ENCODE results near the gene GZMH.
A peak's percentile ranks its signal among the peaks of the same experiment; 100 is the strongest.
"Not testable (repeated sequence)": the region's sequence is repeated elsewhere in the genome, so short reads cannot be mapped to it uniquely, and the experiment has no call there.

The GZMH gene

GRCh38 chr14:24609655-24610344, at the start of gene GZMH:
Gene GZMH (minus strand): TSS chr14:24609685. CDS start chr14:24609613, 72 bp downstream.
- no peak for DNase-seq

- DNase-seq: not testable (repeated sequence)
These were observed 38.9 kb upstream of the GZMH start for GRCh38 chr14:24648361-24648760.

GRCh38 chr14:24639905-24640304, 30.4 kb upstream of the GZMH start:
- DNase-seq: no peak

- DNase-seq: no peak
These were observed 29.8 kb upstream of the GZMH start for GRCh38 chr14:24639270-24639669.

- no peak for DNase-seq
These were observed 24.7 kb upstream of the GZMH start, which contains the start of gene GZMB for GRCh38 chr14:24634158-24634557. Gene GZMB (minus strand): TSS chr14:24634190. CDS start chr14:24634160, 30 bp downstream.

GRCh38 chr14:24633353-24633752, 23.9 kb upstream of the GZMH start:
- DNase-seq: no peak

- DNase-seq: no peak
These were observed 23.3 kb upstream of the GZMH start for GRCh38 chr14:24632761-24633160.

GRCh38 chr14:24632336-24632735, 22.9 kb upstream of the GZMH start:
- DNase-seq: no peak

- no peak for DNase-seq
These were observed 22.4 kb upstream of the GZMH start for GRCh38 chr14:24631749-24632335.

- DNase-seq: no peak
These were observed 21.5 kb upstream of the GZMH start for GRCh38 chr14:24630872-24631477.

- DNase-seq: no peak
These were observed 20.8 kb upstream of the GZMH start for GRCh38 chr14:24630087-24630871.

GRCh38 chr14:24629521-24629920, 20.0 kb upstream of the GZMH start:
- no peak for DNase-seq

GRCh38 chr14:24613747-24614146, 4.3 kb upstream of the GZMH start:
- DNase-seq: no peak

- no peak for DNase-seq
These were observed 3.8 kb upstream of the GZMH start for GRCh38 chr14:24613241-24613640.

- no peak for DNase-seq
These were observed 2.7 kb upstream of the GZMH start for GRCh38 chr14:24612196-24612595.

GRCh38 chr14:24607635-24608514, 1.6 kb downstream of the GZMH start:
- no peak for DNase-seq

GRCh38 chr14:24607081-24607480, 2.4 kb downstream of the GZMH start:
- no peak for DNase-seq

GRCh38 chr14:24606297-24606696, 3.2 kb downstream of the GZMH start:
- no peak for DNase-seq

GRCh38 chr14:24605435-24606190, 3.9 kb downstream of the GZMH start:
- peak; percentile 45 for DNase-seq

GRCh38 chr14:24597403-24597802, 12.1 kb downstream of the GZMH start:
- DNase-seq: no peak

GRCh38 chr14:24595073-24595808, 14.2 kb downstream of the GZMH start:
- DNase-seq: no peak

Measured in retina (tissue), 1 donor.